Chondrocyte (in vitro differentiated cells): Measurements from ENCODE around the gene NRP2. TPM values are rescaled to one million over a fixed set of nuclear protein-coding genes. Genes with fewer than 3 reads are reported as not detected.

Experiments used
- DNase-seq: peaks from one replicate; pipeline ENCODE4 v3.0.0; 2021; ENCODE audit warnings: mixed read lengths, low spot score
- H3K27ac Mint-ChIP-seq: one replicate; pipeline ENCODE4 v1.8.0; 2021; ENCODE audit warnings: mild to moderate bottlenecking, moderate library complexity, mixed read lengths; ENCODE audit not compliant: unreplicated experiment
- H3K27me3 Mint-ChIP-seq: 2 replicates; pipeline ENCODE4 v1.8.0; 2021; ENCODE audit warnings: low read depth, mixed read lengths
- H3K36me3 Mint-ChIP-seq: 2 replicates; pipeline ENCODE4 v1.8.0; 2021; ENCODE audit warnings: low read depth, mixed read lengths
- H3K4me1 Mint-ChIP-seq: 2 replicates; pipeline ENCODE4 v1.8.0; 2021; ENCODE audit warnings: low read depth, mild to moderate bottlenecking, mixed read lengths
- H3K4me3 Mint-ChIP-seq: one replicate; pipeline ENCODE4 v1.8.0; 2021; ENCODE audit warnings: mild to moderate bottlenecking, moderate library complexity, mixed read lengths; ENCODE audit not compliant: unreplicated experiment
- H3K9me3 Mint-ChIP-seq: 2 replicates; pipeline ENCODE4 v1.8.0; 2021; ENCODE audit warnings: low read depth, mixed read lengths
- total RNA-seq: library from RNA; stranded (reverse); gene quantifications from 3 replicates; pipeline ENCODE4 v1.2.1, GENCODE V29; 2021
- TF ChIP-seq, protein P1 (sequence below): fragments of 200-600 bp; sonication (generic); IDR thresholded peaks from 2 replicates; pipeline ENCODE4 v1.5.0; 2021; ENCODE audit warnings: antibody characterized with exemption, mild to moderate bottlenecking, moderate library complexity

Gene NRP2
- total RNA-seq, 1 donor from 2014 or later, result 34.5 TPM

DNA sequence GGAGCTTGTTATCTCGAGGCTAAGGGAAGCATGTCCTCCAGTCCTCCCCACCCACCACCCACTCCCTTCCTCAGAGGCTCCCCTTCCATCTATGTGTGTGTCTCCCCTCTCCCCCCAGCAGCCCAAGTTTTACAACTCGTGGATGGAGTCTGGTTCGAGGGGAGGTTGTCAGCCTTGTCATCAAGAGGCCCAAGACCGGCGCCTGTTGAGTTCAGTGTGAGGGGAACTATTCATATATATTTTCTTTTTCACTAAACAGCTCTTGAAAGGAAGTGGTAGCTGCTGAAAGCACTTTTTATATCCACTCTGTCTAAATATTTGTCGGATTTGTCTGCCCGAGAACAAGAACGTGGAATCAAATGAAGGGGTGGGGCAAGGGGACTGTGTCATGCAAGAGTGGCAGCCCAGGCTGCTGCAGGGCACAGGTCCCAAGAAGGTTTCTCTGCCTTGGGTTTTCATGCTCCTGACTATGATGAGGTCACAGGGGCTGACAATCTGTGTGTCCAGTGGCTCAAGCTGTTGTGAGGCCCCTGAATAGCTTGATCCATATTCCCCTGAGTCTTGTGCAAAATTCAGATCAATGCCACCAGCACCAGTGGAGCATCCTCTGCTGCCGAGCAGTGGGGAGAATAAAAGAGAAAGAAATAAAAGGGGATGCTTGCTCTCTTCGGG, 35.0 kb downstream of the NRP2 start:
- DNase-seq, result no peak
- H3K4me1 Mint-ChIP-seq, result peaks cover 67% of the 10 kb centered on the region
- peaks cover 8% of the 10 kb centered on the region for H3K36me3 Mint-ChIP-seq
- no peaks in the 10 kb centered on the region for H3K27me3 Mint-ChIP-seq
- peak overlapping the region; percentile 16 for H3K4me3 Mint-ChIP-seq
- peak overlapping the region; percentile 82 for H3K27ac Mint-ChIP-seq
- H3K9me3 Mint-ChIP-seq, result no peaks in the 10 kb centered on the region
- TF ChIP-seq, protein P1, sequence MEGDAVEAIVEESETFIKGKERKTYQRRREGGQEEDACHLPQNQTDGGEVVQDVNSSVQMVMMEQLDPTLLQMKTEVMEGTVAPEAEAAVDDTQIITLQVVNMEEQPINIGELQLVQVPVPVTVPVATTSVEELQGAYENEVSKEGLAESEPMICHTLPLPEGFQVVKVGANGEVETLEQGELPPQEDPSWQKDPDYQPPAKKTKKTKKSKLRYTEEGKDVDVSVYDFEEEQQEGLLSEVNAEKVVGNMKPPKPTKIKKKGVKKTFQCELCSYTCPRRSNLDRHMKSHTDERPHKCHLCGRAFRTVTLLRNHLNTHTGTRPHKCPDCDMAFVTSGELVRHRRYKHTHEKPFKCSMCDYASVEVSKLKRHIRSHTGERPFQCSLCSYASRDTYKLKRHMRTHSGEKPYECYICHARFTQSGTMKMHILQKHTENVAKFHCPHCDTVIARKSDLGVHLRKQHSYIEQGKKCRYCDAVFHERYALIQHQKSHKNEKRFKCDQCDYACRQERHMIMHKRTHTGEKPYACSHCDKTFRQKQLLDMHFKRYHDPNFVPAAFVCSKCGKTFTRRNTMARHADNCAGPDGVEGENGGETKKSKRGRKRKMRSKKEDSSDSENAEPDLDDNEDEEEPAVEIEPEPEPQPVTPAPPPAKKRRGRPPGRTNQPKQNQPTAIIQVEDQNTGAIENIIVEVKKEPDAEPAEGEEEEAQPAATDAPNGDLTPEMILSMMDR, result no peak

DNA sequence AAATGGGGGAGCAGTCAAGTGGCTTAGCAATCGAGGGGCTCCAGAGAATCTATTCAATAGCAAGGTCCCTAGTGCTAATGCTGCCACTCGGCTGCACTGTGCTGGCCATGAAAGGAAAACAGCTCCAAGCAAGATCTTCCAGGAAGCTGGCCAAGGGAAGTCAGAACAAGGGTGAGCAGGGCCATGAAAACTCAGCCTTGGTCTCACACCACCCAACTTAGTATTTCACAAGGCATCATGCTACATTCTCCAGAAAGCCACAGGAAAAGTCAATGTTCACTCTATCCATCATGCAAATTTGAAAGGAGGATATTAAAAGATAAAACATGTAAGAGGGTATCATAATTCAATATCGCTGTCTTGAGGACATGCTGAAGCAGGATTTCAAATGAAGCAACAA, 35.7 kb downstream of the NRP2 start:
- Mint-ChIP-seq H3K9me3 (no peaks in the 10 kb centered on the region), H3K27ac (no peak overlapping the region), H3K4me1 (peaks cover 60% of the 10 kb centered on the region), H3K36me3 (peaks cover 8% of the 10 kb centered on the region), H3K27me3 (no peaks in the 10 kb centered on the region), H3K4me3 (no peak overlapping the region)
- TF ChIP-seq, protein P1, result no peak
- no peak for DNase-seq

DNA sequence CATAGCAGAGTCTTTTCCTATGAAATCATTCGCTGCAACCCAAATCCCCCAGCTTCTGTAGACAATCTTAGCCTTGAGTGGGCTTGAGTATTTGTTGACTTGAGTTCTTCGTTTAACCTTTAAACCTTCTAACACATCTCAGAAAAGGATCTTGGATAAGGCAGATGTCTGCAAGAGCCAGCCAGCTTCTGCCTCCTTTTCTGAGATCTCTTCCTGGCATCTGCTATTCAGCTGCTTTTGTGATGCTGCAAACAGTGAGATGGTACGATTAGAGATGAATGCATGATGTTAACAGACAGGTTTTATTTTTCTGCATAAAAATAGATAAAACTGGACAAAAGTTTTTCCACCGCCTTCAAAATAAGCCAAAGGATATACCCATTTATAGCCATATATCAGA, 37.5 kb downstream of the NRP2 start:
- Mint-ChIP-seq H3K4me1 (peaks cover 47% of the 10 kb centered on the region), H3K27me3 (no peaks in the 10 kb centered on the region), H3K9me3 (no peaks in the 10 kb centered on the region), H3K27ac (no peak overlapping the region), H3K36me3 (peaks cover 16% of the 10 kb centered on the region), H3K4me3 (no peak overlapping the region)
- TF ChIP-seq, protein P1, result no peak
- no peak for DNase-seq

DNA sequence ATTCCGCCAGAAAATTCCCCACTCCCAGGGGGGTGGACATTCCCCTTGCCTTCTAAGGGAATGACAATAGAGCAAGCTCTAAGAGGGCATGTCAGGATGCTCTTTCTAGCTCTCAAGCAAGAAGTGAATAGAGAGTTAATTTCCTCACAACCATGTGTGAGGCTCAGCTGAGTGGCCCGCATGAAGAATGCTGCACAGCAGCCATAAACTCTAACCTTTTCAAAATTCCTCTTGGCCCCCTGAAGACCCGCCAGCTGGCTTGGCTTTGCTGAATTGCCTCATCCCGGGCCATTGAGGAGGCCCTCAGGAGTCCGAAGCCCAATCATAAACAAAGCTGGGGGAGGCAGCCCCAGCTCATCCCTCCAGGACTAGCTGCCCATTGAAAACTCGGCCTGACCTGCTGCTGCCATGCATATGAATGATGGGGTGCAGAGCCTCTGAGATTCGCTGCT, 38.2 kb downstream of the NRP2 start:
- Mint-ChIP-seq H3K27me3 (no peaks in the 10 kb centered on the region), H3K4me3 (no peak overlapping the region), H3K27ac (no peak overlapping the region), H3K36me3 (peaks cover 22% of the 10 kb centered on the region), H3K4me1 (peaks cover 41% of the 10 kb centered on the region), H3K9me3 (no peaks in the 10 kb centered on the region)
- DNase-seq, result no peak
- TF ChIP-seq, protein P1, result no peak

DNA sequence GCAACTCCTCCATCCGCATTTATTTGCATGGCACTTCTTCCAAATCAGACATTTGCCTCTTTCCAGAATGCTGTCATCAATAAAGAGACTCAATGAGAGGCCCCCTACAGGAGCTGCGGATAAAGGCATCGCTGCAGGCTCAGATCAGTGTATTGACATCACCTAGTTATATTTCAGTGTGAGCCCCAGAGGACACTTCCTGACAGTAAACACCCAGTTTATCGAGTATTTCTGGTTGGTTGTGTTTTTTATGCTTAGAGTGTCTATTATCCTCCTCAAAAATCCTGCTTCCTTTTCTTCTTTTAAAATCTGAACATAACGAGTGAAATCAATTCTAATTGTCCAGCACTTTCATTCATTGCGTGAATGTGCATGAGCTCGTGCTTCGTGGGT, 38.8 kb downstream of the NRP2 start:
- Mint-ChIP-seq H3K36me3 (peaks cover 27% of the 10 kb centered on the region), H3K9me3 (no peaks in the 10 kb centered on the region), H3K4me1 (peaks cover 35% of the 10 kb centered on the region), H3K4me3 (no peak overlapping the region), H3K27ac (no peak overlapping the region), H3K27me3 (no peaks in the 10 kb centered on the region)
- DNase-seq, result no peak
- TF ChIP-seq, protein P1, result peak; percentile 69
